D721Med (cell line): ENCODE measurements around the gene IRF8.

Experiments
- DNase-seq: peaks from one replicate; pipeline ENCODE4 v3.0.0; 2011; ENCODE audit warnings: low spot score; ENCODE audit not compliant: insufficient read length
- FAIRE-seq: peaks from 2 replicates; lab custom pipeline; 2011; peaks lifted over from hg19 to GRCh38; lab: Jason Lieb, UNC
- TF ChIP-seq, protein P1 (sequence below): IDR thresholded peaks from 2 replicates; pipeline ENCODE4 v1.5.1; 2012; ENCODE audit warnings: mild to moderate bottlenecking, control low read depth; ENCODE audit not compliant: insufficient read depth; ENCODE audit errors: missing control alignments

Gene IRF8

DNA sequence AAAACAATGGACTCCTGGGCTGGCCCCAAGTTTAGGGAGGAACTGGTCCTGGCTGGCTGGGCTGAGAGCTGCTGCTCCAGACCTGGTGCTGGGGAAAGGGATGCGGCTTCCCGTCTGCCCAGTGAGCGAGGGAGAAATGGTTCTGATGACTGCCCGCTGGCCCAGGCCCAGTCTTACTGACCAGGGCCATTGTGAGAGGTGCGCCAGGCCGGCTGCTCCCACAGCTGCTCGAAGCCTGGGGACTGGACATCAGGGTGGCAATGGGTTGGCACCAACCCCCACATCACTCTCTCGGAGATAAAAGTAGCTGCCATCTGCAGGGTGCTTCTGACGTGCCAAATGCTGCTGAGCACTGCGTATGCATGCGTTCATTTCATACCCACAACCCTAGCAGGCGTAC is 53.2 kb downstream of the IRF8 start:
- FAIRE-seq (no peak), DNase-seq (no peak)
- TF ChIP-seq, protein P1, sequence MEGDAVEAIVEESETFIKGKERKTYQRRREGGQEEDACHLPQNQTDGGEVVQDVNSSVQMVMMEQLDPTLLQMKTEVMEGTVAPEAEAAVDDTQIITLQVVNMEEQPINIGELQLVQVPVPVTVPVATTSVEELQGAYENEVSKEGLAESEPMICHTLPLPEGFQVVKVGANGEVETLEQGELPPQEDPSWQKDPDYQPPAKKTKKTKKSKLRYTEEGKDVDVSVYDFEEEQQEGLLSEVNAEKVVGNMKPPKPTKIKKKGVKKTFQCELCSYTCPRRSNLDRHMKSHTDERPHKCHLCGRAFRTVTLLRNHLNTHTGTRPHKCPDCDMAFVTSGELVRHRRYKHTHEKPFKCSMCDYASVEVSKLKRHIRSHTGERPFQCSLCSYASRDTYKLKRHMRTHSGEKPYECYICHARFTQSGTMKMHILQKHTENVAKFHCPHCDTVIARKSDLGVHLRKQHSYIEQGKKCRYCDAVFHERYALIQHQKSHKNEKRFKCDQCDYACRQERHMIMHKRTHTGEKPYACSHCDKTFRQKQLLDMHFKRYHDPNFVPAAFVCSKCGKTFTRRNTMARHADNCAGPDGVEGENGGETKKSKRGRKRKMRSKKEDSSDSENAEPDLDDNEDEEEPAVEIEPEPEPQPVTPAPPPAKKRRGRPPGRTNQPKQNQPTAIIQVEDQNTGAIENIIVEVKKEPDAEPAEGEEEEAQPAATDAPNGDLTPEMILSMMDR, result no peak

DNA sequence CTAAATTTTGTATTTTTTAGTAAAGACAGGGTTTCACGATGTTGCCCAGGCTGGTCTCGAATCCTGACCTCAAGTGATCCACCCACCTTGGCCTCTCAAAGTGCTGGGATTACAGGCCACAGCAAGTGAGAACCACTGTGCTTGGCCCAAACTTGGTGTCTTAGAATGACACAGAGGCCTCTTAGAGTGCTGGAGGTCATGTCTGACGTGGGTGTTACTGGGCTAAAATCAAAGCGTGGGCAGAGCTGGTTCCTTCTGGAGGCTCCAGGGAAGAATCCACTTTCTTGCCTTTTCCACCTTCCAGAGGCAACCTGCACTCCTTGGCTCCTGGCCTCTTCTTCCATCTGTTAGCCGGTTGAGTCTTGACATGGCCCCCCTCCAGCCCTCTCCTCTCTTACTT is 53.8 kb downstream of the IRF8 start:
- TF ChIP-seq, protein P1, result no peak
- DNase-seq, result no peak
- no peak for FAIRE-seq

DNA sequence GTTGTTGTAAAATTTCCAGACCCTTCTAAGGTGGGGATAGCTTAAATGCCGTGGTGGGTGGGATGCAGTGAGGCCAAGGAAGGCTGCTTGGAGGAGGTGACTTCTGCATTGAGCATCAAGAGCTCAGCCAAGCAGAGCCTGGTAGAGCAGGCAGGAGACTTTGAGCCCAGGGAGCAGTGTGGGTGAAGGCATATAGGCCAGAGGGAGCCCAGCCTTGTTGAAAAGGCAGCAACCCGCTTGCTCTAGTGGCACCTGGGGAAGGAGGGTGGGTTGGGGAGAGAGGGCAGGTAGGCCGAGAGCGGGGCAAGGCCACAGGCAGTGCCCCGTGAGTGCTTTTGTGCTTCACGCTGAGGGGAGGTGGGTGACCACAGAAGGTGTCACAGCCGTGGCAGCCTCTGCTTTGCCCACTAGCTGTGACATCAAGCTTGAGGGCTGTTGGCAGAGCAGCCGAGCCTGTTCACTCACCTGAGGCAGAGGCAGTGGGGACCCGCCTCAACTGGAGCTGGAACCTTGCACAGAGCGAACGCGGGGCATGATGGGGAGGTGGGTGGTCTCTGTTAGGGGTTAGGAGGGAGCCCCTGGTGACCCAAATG is 56.1 kb downstream of the IRF8 start:
- no peak for FAIRE-seq
- TF ChIP-seq, protein P1, result no peak
- no peak for DNase-seq

DNA sequence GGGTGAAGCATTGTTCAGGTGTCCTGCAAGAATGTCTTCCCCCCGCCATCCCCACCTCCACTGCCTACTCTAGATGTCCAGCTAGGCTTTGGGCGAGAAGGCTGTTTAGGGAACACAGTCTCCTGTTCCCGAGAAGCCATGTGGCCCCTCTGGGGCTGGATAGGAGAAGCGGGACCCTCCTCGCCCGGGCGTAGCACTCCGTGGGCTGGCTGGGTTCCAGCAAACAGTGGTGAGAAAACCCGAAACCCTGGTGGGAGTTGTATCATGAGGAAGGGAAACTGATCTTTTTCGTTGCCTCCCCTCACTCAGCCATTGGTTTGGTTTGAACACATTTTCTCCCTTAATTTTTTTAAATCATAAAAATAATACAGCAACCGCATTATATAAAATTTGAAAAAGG is 56.6 kb downstream of the IRF8 start:
- DNase-seq (no peak), FAIRE-seq (no peak)
- TF ChIP-seq, protein P1, result no peak

DNA sequence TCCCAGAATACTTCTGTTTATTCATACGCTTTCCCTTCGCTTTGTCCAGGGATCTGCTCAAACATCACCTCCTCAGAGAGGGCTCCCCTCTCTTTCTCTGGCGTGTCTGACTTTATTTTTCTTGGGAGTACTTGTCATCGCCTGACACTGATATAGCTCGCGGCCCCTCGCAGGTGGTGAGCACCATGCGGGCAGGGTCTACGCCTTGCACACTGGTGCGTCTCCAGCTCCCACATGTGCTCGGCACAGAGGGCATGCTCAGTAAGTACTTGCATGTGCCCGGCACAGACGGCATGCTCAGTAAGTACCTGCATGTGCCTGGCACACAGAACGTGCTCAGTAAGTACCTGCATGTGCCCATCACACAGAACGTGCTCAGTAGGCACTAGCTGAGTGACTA is 57.5 kb downstream of the IRF8 start:
- FAIRE-seq (no peak), DNase-seq (no peak)
- TF ChIP-seq, protein P1, result no peak

DNA sequence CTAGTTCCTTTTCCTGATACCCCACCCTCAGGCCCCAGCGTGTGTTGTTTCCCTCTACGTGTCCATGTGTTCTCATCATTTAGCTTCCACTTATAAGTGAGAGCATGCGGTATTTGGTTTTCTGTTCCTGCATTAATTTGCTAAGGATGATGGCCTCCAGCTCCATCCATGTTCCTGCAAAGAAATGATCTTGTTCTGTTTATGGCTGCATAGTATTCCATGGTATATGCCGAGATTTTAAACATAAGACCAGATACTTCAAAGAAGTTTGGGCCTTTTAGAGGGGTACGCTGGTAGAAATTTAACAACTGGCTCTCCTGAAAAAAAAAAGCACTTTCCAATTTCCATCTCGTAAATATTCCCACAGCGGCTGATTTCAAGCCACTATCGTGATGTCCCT is 59.8 kb downstream of the IRF8 start:
- DNase-seq (no peak), FAIRE-seq (no peak)
- TF ChIP-seq, protein P1, result no peak

DNA sequence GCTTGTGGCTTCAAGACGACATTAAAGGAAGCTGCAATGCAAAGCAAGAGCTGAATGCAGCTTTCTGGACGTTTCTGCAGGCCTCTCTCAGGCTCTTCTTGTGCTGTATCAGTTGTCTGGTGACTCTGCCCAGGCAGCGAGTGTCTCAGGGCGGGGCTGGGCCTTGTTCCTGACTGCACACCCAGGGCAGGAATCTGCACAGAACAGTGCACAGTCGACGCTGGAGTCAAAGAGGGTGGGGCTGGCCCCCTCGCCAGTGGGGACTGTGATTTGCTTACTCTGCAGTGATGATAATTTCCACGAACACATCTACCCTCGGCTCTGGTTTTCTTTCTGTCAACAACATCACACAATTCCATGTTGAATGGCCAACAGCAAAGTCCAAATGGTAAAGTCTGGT is 60.7 kb downstream of the IRF8 start:
- no peak for DNase-seq
- TF ChIP-seq, protein P1, result no peak
- no peak for FAIRE-seq
